ENCODE results near the gene CDYL2.

DNA sequence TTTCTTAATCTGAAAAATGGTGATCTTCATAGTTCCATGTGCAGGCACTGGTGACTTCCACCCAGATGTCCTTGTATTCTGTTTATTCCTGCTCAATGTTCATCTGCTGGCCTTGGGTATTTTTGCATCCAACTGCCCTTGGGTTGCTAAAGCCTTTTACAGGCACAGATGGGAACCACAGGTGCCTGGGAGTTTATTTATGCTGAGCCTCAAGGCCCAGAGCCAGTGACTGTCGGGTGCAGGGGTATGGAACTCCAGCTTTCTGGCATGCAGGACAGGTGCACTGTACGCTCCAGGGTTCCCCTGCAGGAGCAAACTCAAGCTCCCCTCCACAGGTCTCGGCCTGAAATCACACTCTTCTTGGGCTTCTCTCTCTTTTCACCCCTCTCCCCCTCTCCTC, 241.3 kb downstream of the CDYL2 start:
- TF ChIP-seq, protein P1, sequence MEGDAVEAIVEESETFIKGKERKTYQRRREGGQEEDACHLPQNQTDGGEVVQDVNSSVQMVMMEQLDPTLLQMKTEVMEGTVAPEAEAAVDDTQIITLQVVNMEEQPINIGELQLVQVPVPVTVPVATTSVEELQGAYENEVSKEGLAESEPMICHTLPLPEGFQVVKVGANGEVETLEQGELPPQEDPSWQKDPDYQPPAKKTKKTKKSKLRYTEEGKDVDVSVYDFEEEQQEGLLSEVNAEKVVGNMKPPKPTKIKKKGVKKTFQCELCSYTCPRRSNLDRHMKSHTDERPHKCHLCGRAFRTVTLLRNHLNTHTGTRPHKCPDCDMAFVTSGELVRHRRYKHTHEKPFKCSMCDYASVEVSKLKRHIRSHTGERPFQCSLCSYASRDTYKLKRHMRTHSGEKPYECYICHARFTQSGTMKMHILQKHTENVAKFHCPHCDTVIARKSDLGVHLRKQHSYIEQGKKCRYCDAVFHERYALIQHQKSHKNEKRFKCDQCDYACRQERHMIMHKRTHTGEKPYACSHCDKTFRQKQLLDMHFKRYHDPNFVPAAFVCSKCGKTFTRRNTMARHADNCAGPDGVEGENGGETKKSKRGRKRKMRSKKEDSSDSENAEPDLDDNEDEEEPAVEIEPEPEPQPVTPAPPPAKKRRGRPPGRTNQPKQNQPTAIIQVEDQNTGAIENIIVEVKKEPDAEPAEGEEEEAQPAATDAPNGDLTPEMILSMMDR (IDR thresholded peaks at IDR 0.05), result no peak
- no peak for TF ChIP-seq POLR2A (IDR thresholded peaks at IDR 0.05)

Data from body of pancreas (tissue), 4 donors.